ENCODE results near the gene NIPBL.

Gene NIPBL

GRCh38 chr5:36939969-36940858 is 63.6 kb downstream of the NIPBL start:
- H3K9ac ChIP-seq (ENCODE audit: low read depth, low read length), result no peak overlapping the region
- H3K27ac ChIP-seq (ENCODE audit: low read length), result no peak overlapping the region
- H3K4me1 ChIP-seq (ENCODE audit: insufficient read depth, low read length), result peaks cover 3% of the 10 kb centered on the region; the same call in 1 of the 2 replicates
- no peaks in the 10 kb centered on the region for H3K36me3 ChIP-seq (ENCODE audit: insufficient read depth, low read depth, low read length)
- no peaks in the 10 kb centered on the region for H3K27me3 ChIP-seq (ENCODE audit: insufficient read depth, low read length)
- H3K4me3 ChIP-seq (ENCODE audit: low read length), result no peak overlapping the region
- no peaks in the 10 kb centered on the region for H3K9me3 ChIP-seq (ENCODE audit: insufficient read depth, low read depth, low read length)

- peaks cover 8% of the 10 kb centered on the region for H3K4me1 ChIP-seq (ENCODE audit: insufficient read depth, low read length)
- H3K36me3 ChIP-seq (ENCODE audit: insufficient read depth, low read depth, low read length), result no peaks in the 10 kb centered on the region
- H3K9me3 ChIP-seq (ENCODE audit: insufficient read depth, low read depth, low read length), result no peaks in the 10 kb centered on the region
- H3K27me3 ChIP-seq (ENCODE audit: insufficient read depth, low read length), result no peaks in the 10 kb centered on the region
- no peak overlapping the region for H3K9ac ChIP-seq (ENCODE audit: low read depth, low read length)
- H3K4me3 ChIP-seq (ENCODE audit: low read length), result no peak overlapping the region
- no peak overlapping the region for H3K27ac ChIP-seq (ENCODE audit: low read length)
These were observed 67.0 kb downstream of the NIPBL start for GRCh38 chr5:36943584-36943983.

GRCh38 chr5:36944024-36944423 is 67.5 kb downstream of the NIPBL start:
- Histone ChIP-seq H3K9me3 (ENCODE audit: insufficient read depth, low read depth, low read length) (no peaks in the 10 kb centered on the region), H3K4me3 (ENCODE audit: low read length) (no peak overlapping the region), H3K27me3 (ENCODE audit: insufficient read depth, low read length) (no peaks in the 10 kb centered on the region), H3K4me1 (ENCODE audit: insufficient read depth, low read length) (peaks cover 8% of the 10 kb centered on the region), H3K36me3 (ENCODE audit: insufficient read depth, low read depth, low read length) (no peaks in the 10 kb centered on the region), H3K9ac (ENCODE audit: low read depth, low read length) (no peak overlapping the region), H3K27ac (ENCODE audit: low read length) (no peak overlapping the region)

GRCh38 chr5:36944607-36945225 is 68.1 kb downstream of the NIPBL start:
- no peaks in the 10 kb centered on the region for H3K36me3 ChIP-seq (ENCODE audit: insufficient read depth, low read depth, low read length)
- H3K4me3 ChIP-seq (ENCODE audit: low read length), result no peak overlapping the region
- H3K27ac ChIP-seq (ENCODE audit: low read length), result no peak overlapping the region
- no peaks in the 10 kb centered on the region for H3K27me3 ChIP-seq (ENCODE audit: insufficient read depth, low read length)
- no peak overlapping the region for H3K9ac ChIP-seq (ENCODE audit: low read depth, low read length)
- no peaks in the 10 kb centered on the region for H3K9me3 ChIP-seq (ENCODE audit: insufficient read depth, low read depth, low read length)
- H3K4me1 ChIP-seq (ENCODE audit: insufficient read depth, low read length), result peaks cover 8% of the 10 kb centered on the region

GRCh38 chr5:36945687-36946086 is 69.1 kb downstream of the NIPBL start:
- Histone ChIP-seq H3K27ac (ENCODE audit: low read length) (no peak overlapping the region), H3K9ac (ENCODE audit: low read depth, low read length) (no peak overlapping the region), H3K4me1 (ENCODE audit: insufficient read depth, low read length) (peaks cover 8% of the 10 kb centered on the region), H3K36me3 (ENCODE audit: insufficient read depth, low read depth, low read length) (no peaks in the 10 kb centered on the region), H3K4me3 (ENCODE audit: low read length) (no peak overlapping the region), H3K9me3 (ENCODE audit: insufficient read depth, low read depth, low read length) (no peaks in the 10 kb centered on the region), H3K27me3 (ENCODE audit: insufficient read depth, low read length) (no peaks in the 10 kb centered on the region)

- Histone ChIP-seq H3K9me3 (ENCODE audit: insufficient read depth, low read depth, low read length) (no peaks in the 10 kb centered on the region), H3K27ac (ENCODE audit: low read length) (no peak overlapping the region), H3K4me1 (ENCODE audit: insufficient read depth, low read length) (peaks cover 8% of the 10 kb centered on the region), H3K9ac (ENCODE audit: low read depth, low read length) (no peak overlapping the region), H3K36me3 (ENCODE audit: insufficient read depth, low read depth, low read length) (no peaks in the 10 kb centered on the region), H3K4me3 (ENCODE audit: low read length) (no peak overlapping the region), H3K27me3 (ENCODE audit: insufficient read depth, low read length) (no peaks in the 10 kb centered on the region)
These were observed 69.5 kb downstream of the NIPBL start for GRCh38 chr5:36946101-36946500.

- H3K36me3 ChIP-seq (ENCODE audit: insufficient read depth, low read depth, low read length), result no peaks in the 10 kb centered on the region
- H3K27ac ChIP-seq (ENCODE audit: low read length), result no peak overlapping the region
- H3K4me1 ChIP-seq (ENCODE audit: insufficient read depth, low read length), result peaks cover 8% of the 10 kb centered on the region
- no peak overlapping the region for H3K4me3 ChIP-seq (ENCODE audit: low read length)
- H3K9ac ChIP-seq (ENCODE audit: low read depth, low read length), result no peak overlapping the region
- no peaks in the 10 kb centered on the region for H3K9me3 ChIP-seq (ENCODE audit: insufficient read depth, low read depth, low read length)
- no peaks in the 10 kb centered on the region for H3K27me3 ChIP-seq (ENCODE audit: insufficient read depth, low read length)
These were observed 71.5 kb downstream of the NIPBL start for GRCh38 chr5:36948041-36948440.

- Histone ChIP-seq H3K27ac (ENCODE audit: low read length) (no peak overlapping the region), H3K27me3 (ENCODE audit: insufficient read depth, low read length) (no peaks in the 10 kb centered on the region), H3K9ac (ENCODE audit: low read depth, low read length) (no peak overlapping the region), H3K9me3 (ENCODE audit: insufficient read depth, low read depth, low read length) (no peaks in the 10 kb centered on the region), H3K36me3 (ENCODE audit: insufficient read depth, low read depth, low read length) (no peaks in the 10 kb centered on the region), H3K4me1 (ENCODE audit: insufficient read depth, low read length) (peaks cover 8% of the 10 kb centered on the region), H3K4me3 (ENCODE audit: low read length) (no peak overlapping the region)
These were observed 72.1 kb downstream of the NIPBL start for GRCh38 chr5:36948650-36949049.

GRCh38 chr5:36949593-36949992 is 73.0 kb downstream of the NIPBL start:
- Histone ChIP-seq H3K4me3 (ENCODE audit: low read length) (no peak overlapping the region), H3K9ac (ENCODE audit: low read depth, low read length) (no peak overlapping the region), H3K27me3 (ENCODE audit: insufficient read depth, low read length) (no peaks in the 10 kb centered on the region), H3K36me3 (ENCODE audit: insufficient read depth, low read depth, low read length) (no peaks in the 10 kb centered on the region), H3K27ac (ENCODE audit: low read length) (no peak overlapping the region), H3K9me3 (ENCODE audit: insufficient read depth, low read depth, low read length) (no peaks in the 10 kb centered on the region), H3K4me1 (ENCODE audit: insufficient read depth, low read length) (peaks cover 4% of the 10 kb centered on the region)

GRCh38 chr5:36950586-36951457 is 74.3 kb downstream of the NIPBL start:
- peaks cover 8% of the 10 kb centered on the region for H3K36me3 ChIP-seq (ENCODE audit: insufficient read depth, low read depth, low read length)
- peaks cover 4% of the 10 kb centered on the region for H3K4me1 ChIP-seq (ENCODE audit: insufficient read depth, low read length)
- no peak overlapping the region for H3K4me3 ChIP-seq (ENCODE audit: low read length)
- H3K27ac ChIP-seq (ENCODE audit: low read length), result no peak overlapping the region
- H3K9ac ChIP-seq (ENCODE audit: low read depth, low read length), result no peak overlapping the region
- H3K27me3 ChIP-seq (ENCODE audit: insufficient read depth, low read length), result no peaks in the 10 kb centered on the region
- H3K9me3 ChIP-seq (ENCODE audit: insufficient read depth, low read depth, low read length), result no peaks in the 10 kb centered on the region

- Histone ChIP-seq H3K36me3 (ENCODE audit: insufficient read depth, low read depth, low read length) (peaks cover 21% of the 10 kb centered on the region), H3K4me1 (ENCODE audit: insufficient read depth, low read length) (no peaks in the 10 kb centered on the region), H3K9me3 (ENCODE audit: insufficient read depth, low read depth, low read length) (no peaks in the 10 kb centered on the region), H3K27ac (ENCODE audit: low read length) (no peak overlapping the region), H3K27me3 (ENCODE audit: insufficient read depth, low read length) (no peaks in the 10 kb centered on the region), H3K4me3 (ENCODE audit: low read length) (no peak overlapping the region), H3K9ac (ENCODE audit: low read depth, low read length) (no peak overlapping the region)
These were observed 76.5 kb downstream of the NIPBL start for GRCh38 chr5:36953043-36953442.
